Endothelial cell of umbilical vein (primary cell): ENCODE results near the gene SCRN1. TPM values are rescaled to one million over a fixed set of nuclear protein-coding genes. Genes with fewer than 3 reads are reported as not detected.

Experiments used
- BruUV-seq: library from RNA; stranded (reverse); fragments of 400-500 nt; replicated peaks from 2 replicates; lab custom pipeline; 2021; lab: Mats Ljungman, UMichigan
- CTCF ChIA-PET: fragments of 300-600, 350-600 bp; sonication (Branson Sonifier 250); formaldehyde crosslinking; loops from one replicate; lab custom pipeline; 2021; ENCODE audit warnings: antibody characterized with exemption, inconsistent platforms; lab: Charles Lee
- POLR2A ChIA-PET: fragments of 300-600, 350-600 bp; sonication (Branson Sonifier 250); formaldehyde crosslinking; loops from one replicate; lab custom pipeline; 2021; ENCODE audit warnings: antibody characterized with exemption, inconsistent platforms; lab: Charles Lee
- DNase-seq: peaks from one replicate; pipeline ENCODE4 v3.0.0-alpha.2; 2011; ENCODE audit warnings: low read depth, low spot score
- FAIRE-seq: peaks from 2 replicates; lab custom pipeline; 2011; peaks lifted over from hg19 to GRCh38; lab: Jason Lieb, UNC
- H2AFZ ChIP-seq: 2 replicates; pipeline ENCODE4 v1.6.0; 2012; ENCODE audit warnings: low read depth, low read length, control low read depth, inconsistent platforms
- H3K27ac ChIP-seq: 2 replicates; pipeline ENCODE4 v1.5.1; 2011; ENCODE audit warnings: low read depth, mild to moderate bottlenecking, control low read depth, low read length, moderate library complexity; ENCODE audit not compliant: insufficient read depth
- H3K27me3 ChIP-seq, 2 experiments: 2 replicates each; pipeline versions ENCODE4 v1.6.0 to v1.6.1; 2011; ENCODE audit warnings: low read length in 2 of 2, mixed read lengths in 1 of 2; ENCODE audit not compliant: control insufficient read depth in 2 of 2, insufficient read depth in 2 of 2
- H3K36me3 ChIP-seq, 2 experiments: 2 replicates in 1 of 2; 3 replicates in 1 of 2; pipeline ENCODE4 v1.5.1; 2011; ENCODE audit warnings: low read length in 2 of 2, mild to moderate bottlenecking in 1 of 2, moderate library complexity in 1 of 2; ENCODE audit not compliant: control insufficient read depth in 2 of 2, insufficient read depth in 2 of 2; ENCODE audit errors: extremely low read depth in 1 of 2
- H3K4me1 ChIP-seq: 3 replicates; pipeline ENCODE4 v1.5.1; 2011; ENCODE audit warnings: mild to moderate bottlenecking, low read length; ENCODE audit not compliant: control insufficient read depth, insufficient read depth; ENCODE audit errors: extremely low read depth
- H3K4me2 ChIP-seq: 2 replicates; pipeline ENCODE4 v1.6.1; 2011; ENCODE audit warnings: low read length, control low read depth, mixed read lengths; ENCODE audit not compliant: insufficient read depth
- H3K4me3 ChIP-seq, 3 experiments: fragments of 200-600 bp in 1 of 3; sonication (generic), shearing (Covaris generic) in 1 of 3; replicated peaks in 1 of 3; 2 replicates each; pipeline ENCODE4 v1.5.1; 2011 to 2016; ENCODE audit warnings: control low read depth in 3 of 3, low read length in 3 of 3, mild to moderate bottlenecking in 2 of 3, inconsistent platforms in 1 of 3, low read depth in 1 of 3, moderate library complexity in 1 of 3; ENCODE audit not compliant: insufficient read depth in 1 of 3
- H3K79me2 ChIP-seq: 2 replicates; pipeline ENCODE4 v1.6.0; 2012; ENCODE audit warnings: low read length, inconsistent platforms; ENCODE audit not compliant: control insufficient read depth, insufficient read depth
- H3K9ac ChIP-seq: replicated peaks from 2 replicates; pipeline ENCODE3; 2011; ENCODE audit warnings: low read length, control low read depth; ENCODE audit not compliant: insufficient read depth; ENCODE audit errors: extremely low read depth
- H3K9me1 ChIP-seq: replicated peaks from 3 replicates; pipeline ENCODE4 v1.6.0; 2011; ENCODE audit warnings: mild to moderate bottlenecking, low read length; ENCODE audit not compliant: control insufficient read depth, insufficient read depth; ENCODE audit errors: extremely low read depth
- H3K9me3 ChIP-seq: replicated peaks from 2 replicates; pipeline ENCODE4 v1.5.1; 2012; ENCODE audit warnings: low read length, inconsistent platforms; ENCODE audit not compliant: control insufficient read depth, insufficient read depth
- H4K20me1 ChIP-seq: replicated peaks from 2 replicates; pipeline ENCODE3; 2011; ENCODE audit warnings: mild to moderate bottlenecking, low read length; ENCODE audit not compliant: control insufficient read depth, insufficient read depth; ENCODE audit errors: extremely low read depth
- CTCF ChIP-seq, 2 donors: IDR thresholded peaks; 1 replicate in 1 of 2; 2 replicates in 1 of 2; pipeline ENCODE4 v1.5.1; 2011; ENCODE audit warnings: low read length in 2 of 2, mild to moderate bottlenecking in 2 of 2, moderate library complexity in 2 of 2, control low read depth in 1 of 2, inconsistent platforms in 1 of 2, low read depth in 1 of 2; ENCODE audit not compliant: insufficient read depth in 1 of 2; ENCODE audit errors: extremely low read depth in 1 of 2
- EZH2 ChIP-seq: IDR thresholded peaks from 2 replicates; pipeline ENCODE4 v1.6.1; 2012; ENCODE audit warnings: borderline replicate concordance, low read depth, mild to moderate bottlenecking, moderate library complexity, low read length, inconsistent platforms; ENCODE audit not compliant: severe bottlenecking
- GATA2 ChIP-seq: IDR thresholded peaks from 2 replicates; pipeline ENCODE4 v1.7.0; 2011; ENCODE audit warnings: low read depth, mild to moderate bottlenecking, moderate library complexity, mixed read lengths, low read length; ENCODE audit not compliant: insufficient read length, insufficient read depth
- MAX ChIP-seq: IDR thresholded peaks from 2 replicates; pipeline ENCODE4 v1.6.1; 2011; ENCODE audit not compliant: insufficient read depth, insufficient read length
- MYC ChIP-seq: IDR thresholded peaks from one replicate; pipeline ENCODE4 v1.6.1; 2011; ENCODE audit warnings: mild to moderate bottlenecking, low read depth, low read length
- POLR2AphosphoS5 ChIP-seq: IDR thresholded peaks from 2 replicates; pipeline ENCODE4 v1.6.1; 2012; ENCODE audit warnings: low read depth, mild to moderate bottlenecking, control low read depth, low read length, moderate library complexity; ENCODE audit not compliant: insufficient read depth
- dilution Hi-C: fragments of 300-500 bp; cut with MboI; formaldehyde crosslinking; loops from one replicate; pipeline ENCODE4 v1.15.0; 2019; ENCODE audit warnings: low sequenced_read_pairs; ENCODE audit not compliant: extremely low pct_ligation_motif_present
- intact Hi-C: fragments of 100-400 bp; cut with micrococcal nuclease; formaldehyde crosslinking; loops from one replicate; pipeline ENCODE4 v1.10.0; 2022
- polyA plus RNA-seq, 4 experiments: library from polyadenylated mRNA; depleted of rRNA in 3 of 4; stranded (reverse) in 3 of 4; unstranded in 1 of 4; fragments of >200 nt; gene quantifications; 2 replicates each; pipeline versions ENCODE4 v1.2.1 to v1.2.3, GENCODE V29; 2011 to 2012; ENCODE audit warnings: missing spikeins in 1 of 4
- total RNA-seq: library from RNA; stranded (reverse); gene quantifications from 2 replicates; pipeline ENCODE4 v1.2.3, GENCODE V29; 2021

The SCRN1 gene
- total and polyA plus RNA-seq, 2 donors (not counting 3 experiments of a cell fraction or from before 2014, with no cell fraction given), result 57.0 to 127 TPM

GRCh38 chr7:29914180-29914579, 75.4 kb downstream of the SCRN1 start:
- Histone ChIP-seq H4K20me1 (no peaks in the 10 kb centered on the region), H3K9me1 (no peaks in the 10 kb centered on the region), H3K9ac (no peak overlapping the region), H3K4me2 (no peak overlapping the region), H3K4me3 (no peak overlapping the region), H3K9me3 (no peaks in the 10 kb centered on the region), H3K27ac (no peak overlapping the region), H3K27me3 (peaks cover 0 to 2% of the 10 kb centered on the region in 2 experiments), H3K79me2 (no peaks in the 10 kb centered on the region), H3K36me3 (no peaks in the 10 kb centered on the region), H3K4me1 (no peaks in the 10 kb centered on the region), H2AFZ (no peak overlapping the region)
- ChIA-PET CTCF (no interaction called here), POLR2A (no interaction called here)
- FAIRE-seq (no peak), DNase-seq (no peak)
- BruUV-seq, result no TSS peak
- dilution Hi-C loops, result no loop called here
- intact Hi-C loops, result no loop called here
- TF ChIP-seq MAX (no peak), MYC (no peak), GATA2 (no peak)

GRCh38 chr7:29906200-29907022, 83.2 kb downstream of the SCRN1 start:
- no TSS peak for BruUV-seq
- Histone ChIP-seq H3K4me1 (no peaks in the 10 kb centered on the region), H4K20me1 (no peaks in the 10 kb centered on the region), H3K79me2 (no peaks in the 10 kb centered on the region), H3K4me2 (no peak overlapping the region), H3K9me1 (no peaks in the 10 kb centered on the region), H3K36me3 (no peaks in the 10 kb centered on the region), H3K27ac (no peak overlapping the region), H3K9me3 (no peaks in the 10 kb centered on the region), H3K27me3 (peaks cover 2 to 3% of the 10 kb centered on the region in 2 experiments), H2AFZ (no peak overlapping the region), H3K4me3 (no peak overlapping the region), H3K9ac (no peak overlapping the region)
- FAIRE-seq (no peak), DNase-seq (no peak)
- dilution Hi-C loops, result no loop called here
- ChIA-PET POLR2A (no interaction called here), CTCF (interaction anchor here (1.0 to 2.2 kb wide), 2 partner anchors 15 to 158 kb away, joined by 3 to 7 read pairs; no protein-coding TSS in a partner anchor)
- TF ChIP-seq MYC (no peak), CTCF (IDR thresholded peaks at IDR 0.05; ENCODE audit: extremely low read depth in 1 of 2, insufficient read depth in 1 of 2, low read depth in 1 of 2, low read length in 2 of 2) (no peak), EZH2 (no peak), POLR2AphosphoS5 (no peak), MAX (no peak)
- intact Hi-C loops, result no loop called here
